ENCODE measurements around the gene RACGAP1. TPM values are rescaled to one million over a fixed set of nuclear protein-coding genes. Genes with fewer than 3 reads are reported as not detected.

RACGAP1 gene
- polyA plus RNA-seq, 1 donor from 2014 or later = 18.3 TPM

DNA sequence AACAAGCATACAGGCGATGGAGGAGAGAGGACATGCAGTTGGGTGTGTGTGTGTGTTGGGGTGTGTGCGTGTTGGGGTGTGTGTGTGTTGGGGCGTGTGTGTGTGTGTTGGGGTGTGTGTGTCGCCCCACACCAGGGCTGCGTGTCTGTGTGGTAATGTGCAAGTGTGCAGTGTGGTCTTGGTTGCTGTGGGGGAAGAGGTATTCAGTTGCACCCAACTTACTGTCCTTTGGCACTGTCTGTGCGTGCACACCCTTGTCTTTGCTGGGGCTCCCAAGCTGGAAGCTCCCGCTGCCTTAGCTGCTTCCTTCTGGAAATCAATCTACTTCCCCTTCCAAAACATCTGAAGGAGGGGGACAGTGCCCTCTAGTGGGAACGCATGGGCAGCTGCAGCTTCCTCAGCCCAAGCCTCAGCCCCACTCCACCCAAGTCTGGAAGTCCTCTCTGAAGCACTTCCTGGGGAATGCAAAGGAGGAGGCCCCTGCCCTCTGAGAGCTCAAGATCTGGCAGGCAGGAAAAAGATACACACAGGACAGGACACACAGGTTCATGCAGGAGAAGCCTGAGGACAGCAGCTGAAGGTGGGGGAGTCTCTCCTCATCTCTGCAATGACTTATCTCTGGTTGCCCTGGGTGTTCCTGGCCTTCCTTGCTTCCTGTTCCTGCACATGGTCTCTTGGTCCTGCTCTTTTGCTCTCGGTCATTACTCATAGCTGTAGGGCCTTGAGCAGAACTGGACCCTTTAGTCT lies 45.2 kb upstream of the RACGAP1 start:
- Histone ChIP-seq H3K27me3 (ENCODE audit: insufficient read depth, low read depth, low read length) (no peaks in the 10 kb centered on the region), H3F3A (ENCODE audit: insufficient read depth, low read length, poor library complexity, severe bottlenecking) (no peaks in the 10 kb centered on the region), H3K4me3 (ENCODE audit: low read length) (no peak overlapping the region), H4K20me1 (ENCODE audit: insufficient read depth) (no peaks in the 10 kb centered on the region), H3K36me3 (ENCODE audit: insufficient read depth, low read length) (peaks cover 4% of the 10 kb centered on the region), H3K9ac (ENCODE audit: low read length) (no peak overlapping the region), H3K27ac (ENCODE audit: low read length) (no peak overlapping the region), H2AFZ (ENCODE audit: low read depth, low read length) (no peak overlapping the region), H3K9me3 (ENCODE audit: low read length) (no peaks in the 10 kb centered on the region), H3K79me2 (replicated peaks; ENCODE audit: insufficient read depth, low read length) (no peaks in the 10 kb centered on the region), H3K9me2 (ENCODE audit: insufficient read depth, low read length) (no peaks in the 10 kb centered on the region), H3K4me2 (ENCODE audit: low read length) (no peak overlapping the region)
- TF ChIP-seq CTCF (IDR thresholded peaks at IDR 0.05; ENCODE audit: poor library complexity, severe bottlenecking) (peak; percentile 94), SMC3 (conservative IDR thresholded peaks at IDR 0.05; ENCODE audit: poor library complexity) (peak; percentile 94), EZH2 (IDR thresholded peaks at IDR 0.05; ENCODE audit: borderline replicate concordance, insufficient read depth, low read length, poor library complexity, severe bottlenecking) (no peak), RAD21 (conservative IDR thresholded peaks at IDR 0.05) (peak; percentile 88)

DNA sequence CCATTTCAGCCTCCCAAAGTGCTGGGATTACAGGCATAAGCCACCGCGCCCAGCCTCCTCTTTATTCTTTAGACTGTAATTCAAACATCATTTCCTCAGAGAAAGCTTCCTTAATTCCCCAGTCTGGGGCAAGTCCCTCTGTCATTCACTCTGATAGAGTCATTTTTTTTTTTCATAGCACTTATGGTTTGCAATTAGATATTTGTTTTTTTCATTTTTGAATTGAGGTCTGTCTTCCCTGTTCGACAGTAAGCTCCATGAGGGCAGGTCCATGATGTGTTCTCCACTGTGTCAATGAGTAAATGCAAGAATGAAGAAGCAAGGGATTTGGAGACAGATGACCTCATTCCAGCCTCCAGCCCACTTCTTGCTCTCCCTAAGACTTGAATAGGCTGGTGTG lies 44.2 kb upstream of the RACGAP1 start:
- Histone ChIP-seq H3K36me3 (ENCODE audit: insufficient read depth, low read length) (peaks cover 4% of the 10 kb centered on the region), H3K9me3 (ENCODE audit: low read length) (no peaks in the 10 kb centered on the region), H2AFZ (ENCODE audit: low read depth, low read length) (no peak overlapping the region), H3K9ac (ENCODE audit: low read length) (no peak overlapping the region), H3K79me2 (replicated peaks; ENCODE audit: insufficient read depth, low read length) (no peaks in the 10 kb centered on the region), H3K27me3 (ENCODE audit: insufficient read depth, low read depth, low read length) (no peaks in the 10 kb centered on the region), H3K4me3 (ENCODE audit: low read length) (no peak overlapping the region), H3K4me2 (ENCODE audit: low read length) (no peak overlapping the region), H3F3A (ENCODE audit: insufficient read depth, low read length, poor library complexity, severe bottlenecking) (no peaks in the 10 kb centered on the region), H3K27ac (ENCODE audit: low read length) (no peak overlapping the region), H3K9me2 (ENCODE audit: insufficient read depth, low read length) (no peaks in the 10 kb centered on the region), H4K20me1 (ENCODE audit: insufficient read depth) (no peaks in the 10 kb centered on the region)
- TF ChIP-seq REST (IDR thresholded peaks at IDR 0.05; ENCODE audit: borderline replicate concordance) = no peak
- TF ChIP-seq MXI1 (conservative IDR thresholded peaks at IDR 0.05; ENCODE audit: poor library complexity, severe bottlenecking) = no peak
- no peak for TF ChIP-seq CTCF (IDR thresholded peaks at IDR 0.05; ENCODE audit: poor library complexity, severe bottlenecking)
- no peak for TF ChIP-seq TAF1 (IDR thresholded peaks at IDR 0.05; ENCODE audit: low read depth)
- TF ChIP-seq EZH2 (IDR thresholded peaks at IDR 0.05; ENCODE audit: borderline replicate concordance, insufficient read depth, low read length, poor library complexity, severe bottlenecking) = no peak
- TF ChIP-seq POLR2AphosphoS5 (IDR thresholded peaks at IDR 0.05) = no peak
- TF ChIP-seq SMC3 (conservative IDR thresholded peaks at IDR 0.05; ENCODE audit: poor library complexity) = no peak
- TF ChIP-seq RAD21 (conservative IDR thresholded peaks at IDR 0.05) = no peak
- TF ChIP-seq EP300 (conservative IDR thresholded peaks at IDR 0.05; ENCODE audit: poor library complexity, severe bottlenecking) = no peak

Data from neural cell (in vitro differentiated cells).